ENCODE results near the gene SACM1L.
"Not testable (repeated sequence)": the region's sequence is repeated elsewhere in the genome, so short reads cannot be mapped to it uniquely, and the experiment has no call there.

SACM1L gene

GRCh38 chr3:45690336-45691035 is 1.3 kb downstream of the SACM1L start:
- in situ Hi-C loops (cut with MboI; ENCODE audit: low sequenced_read_pairs), result no loop called here

DNA sequence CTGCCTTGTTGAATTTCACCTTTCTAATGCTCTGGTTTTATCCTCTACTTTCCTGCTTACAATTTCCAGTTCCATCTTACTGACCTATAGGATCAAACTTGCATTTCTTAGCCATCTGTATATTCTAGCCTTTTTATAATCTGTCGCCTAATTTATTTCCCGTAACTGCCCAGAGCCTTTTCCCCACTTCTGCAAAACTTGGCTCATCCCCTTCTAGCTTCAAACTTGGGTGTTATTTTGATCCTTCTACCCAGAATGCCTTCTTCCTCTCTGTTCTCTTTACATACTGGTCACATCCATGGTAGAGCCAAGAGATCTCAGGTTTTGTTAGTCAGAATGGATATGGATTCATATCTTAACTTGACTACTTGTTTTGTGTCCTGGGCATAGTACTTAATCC is 2.6 kb downstream of the SACM1L start:
- in situ Hi-C loops (cut with MboI; ENCODE audit: low sequenced_read_pairs), result no loop called here

DNA sequence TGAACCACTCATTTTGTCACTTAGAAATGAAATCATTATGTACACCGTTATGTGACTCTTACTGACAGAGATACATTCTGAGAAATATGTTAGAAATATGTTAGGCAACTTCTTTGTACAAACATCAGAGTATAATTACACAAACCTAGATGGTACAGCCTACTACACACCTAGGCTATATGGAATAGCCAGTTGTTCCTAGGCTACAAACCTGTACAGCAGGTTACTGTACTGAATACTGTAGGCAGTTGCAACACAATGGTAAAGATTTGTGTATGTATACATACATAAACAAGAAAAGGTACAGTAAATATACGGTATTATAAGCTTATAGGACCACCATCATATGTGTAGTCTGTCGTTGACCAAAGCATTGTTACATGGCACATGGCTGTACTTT is 3.7 kb downstream of the SACM1L start:
- in situ Hi-C loops (cut with MboI; ENCODE audit: low sequenced_read_pairs), result no loop called here

DNA sequence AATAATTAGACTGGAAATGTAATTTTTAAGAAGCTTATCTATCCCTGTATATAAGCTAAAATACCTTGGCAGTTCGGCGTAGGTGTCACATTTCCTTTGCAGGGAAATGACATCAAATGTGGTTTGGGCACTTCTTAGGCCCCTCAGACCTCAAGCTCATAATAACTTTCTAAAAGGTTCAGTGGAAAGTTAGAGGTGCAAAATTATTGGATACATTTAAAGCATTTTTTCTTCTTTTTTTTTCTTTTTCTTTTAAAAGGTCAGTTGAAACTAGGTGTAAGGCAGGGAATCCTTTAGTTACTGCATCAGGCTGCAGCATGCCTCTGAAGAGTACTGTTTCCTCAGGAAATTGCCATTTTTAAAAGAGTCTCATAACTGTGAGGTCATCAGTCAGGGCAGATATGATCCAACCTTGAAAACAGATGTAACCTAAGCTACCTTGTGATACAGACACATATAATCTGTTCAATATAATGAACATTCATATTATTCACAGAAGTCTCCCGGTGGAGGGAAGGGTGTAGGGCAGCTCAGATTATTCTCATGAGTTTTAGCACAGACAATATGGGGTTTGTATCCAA is 4.8 kb downstream of the SACM1L start:
- in situ Hi-C loops (cut with MboI; ENCODE audit: low sequenced_read_pairs), result no loop called here

DNA sequence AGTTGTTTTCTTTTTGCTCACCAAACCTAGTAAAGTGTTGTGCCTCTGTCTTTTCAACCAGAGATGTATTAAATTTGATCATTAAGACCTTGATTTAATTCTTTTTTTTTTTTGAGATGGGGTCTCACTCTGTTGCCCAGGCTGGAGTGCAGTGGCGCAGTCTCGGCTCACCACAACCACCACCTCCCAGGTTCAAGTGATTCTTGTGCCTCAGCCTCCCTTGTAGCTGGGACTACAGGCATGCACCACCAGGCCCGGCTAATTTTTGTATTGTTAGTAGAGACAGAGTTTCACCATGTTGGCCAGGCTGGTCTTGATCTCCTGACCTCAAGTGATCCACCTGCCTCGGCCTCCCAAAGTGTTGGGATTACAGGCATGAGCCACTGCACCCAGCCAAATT is 6.0 kb downstream of the SACM1L start:
- in situ Hi-C loops (cut with MboI; ENCODE audit: low sequenced_read_pairs), result not testable (repeated sequence)

DNA sequence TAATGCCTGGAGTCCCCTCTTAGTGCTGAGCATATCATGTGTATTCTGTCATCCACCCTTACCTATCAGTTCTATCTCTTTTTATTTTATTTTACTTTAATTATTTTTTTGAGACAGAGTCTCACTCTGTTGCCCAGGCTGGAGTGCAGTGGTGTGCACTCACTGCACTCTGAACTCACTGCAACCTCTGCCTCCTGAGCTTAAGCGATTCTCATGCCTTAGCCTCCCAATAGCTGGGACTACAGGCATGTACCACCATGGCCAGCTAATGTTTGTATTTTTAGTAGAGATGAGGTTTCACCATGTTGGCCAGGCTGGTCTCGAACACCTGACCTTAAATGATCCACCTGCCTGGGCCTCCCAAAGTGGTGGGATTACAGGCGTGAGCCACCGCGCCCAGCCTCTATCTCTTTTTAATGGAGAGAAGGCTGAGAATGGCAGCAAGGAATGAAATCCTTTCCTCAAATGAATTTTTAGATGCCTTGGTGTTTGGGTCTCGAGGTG is 11.4 kb downstream of the SACM1L start:
- in situ Hi-C loops (cut with MboI; ENCODE audit: low sequenced_read_pairs), result no loop called here

DNA sequence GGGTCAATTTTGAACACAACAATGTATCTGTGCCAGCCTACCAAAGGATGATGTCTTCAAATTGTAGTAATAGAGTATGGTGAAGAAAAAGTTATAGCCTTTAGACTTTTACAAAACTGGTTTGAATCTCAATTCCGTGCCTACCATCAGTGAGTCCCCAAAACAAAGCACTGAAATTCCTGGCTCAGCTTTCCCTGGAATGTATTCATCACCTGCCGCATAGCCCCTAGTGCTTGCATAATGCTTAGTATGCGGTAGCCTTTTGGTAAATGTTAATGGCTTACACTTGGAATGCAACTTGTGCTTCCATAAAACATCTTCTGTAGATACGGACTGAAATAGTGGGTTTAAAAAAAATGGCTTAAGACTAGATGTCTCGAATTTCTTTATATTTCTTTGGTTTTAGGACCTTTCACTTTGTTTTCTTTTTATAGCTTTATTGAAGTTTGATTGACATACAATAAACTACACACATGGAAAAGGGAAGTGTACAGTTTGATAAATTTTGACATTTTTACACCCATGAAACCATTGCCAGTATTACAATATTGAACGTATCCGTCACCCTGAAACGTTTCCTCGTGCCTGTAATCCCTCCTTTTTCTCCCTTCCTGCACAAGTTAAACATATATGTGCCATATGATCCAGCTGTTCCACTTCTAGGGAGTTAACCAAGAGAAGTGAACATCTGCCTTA is 12.1 kb downstream of the SACM1L start:
- in situ Hi-C loops (cut with MboI; ENCODE audit: low sequenced_read_pairs), result no loop called here

DNA sequence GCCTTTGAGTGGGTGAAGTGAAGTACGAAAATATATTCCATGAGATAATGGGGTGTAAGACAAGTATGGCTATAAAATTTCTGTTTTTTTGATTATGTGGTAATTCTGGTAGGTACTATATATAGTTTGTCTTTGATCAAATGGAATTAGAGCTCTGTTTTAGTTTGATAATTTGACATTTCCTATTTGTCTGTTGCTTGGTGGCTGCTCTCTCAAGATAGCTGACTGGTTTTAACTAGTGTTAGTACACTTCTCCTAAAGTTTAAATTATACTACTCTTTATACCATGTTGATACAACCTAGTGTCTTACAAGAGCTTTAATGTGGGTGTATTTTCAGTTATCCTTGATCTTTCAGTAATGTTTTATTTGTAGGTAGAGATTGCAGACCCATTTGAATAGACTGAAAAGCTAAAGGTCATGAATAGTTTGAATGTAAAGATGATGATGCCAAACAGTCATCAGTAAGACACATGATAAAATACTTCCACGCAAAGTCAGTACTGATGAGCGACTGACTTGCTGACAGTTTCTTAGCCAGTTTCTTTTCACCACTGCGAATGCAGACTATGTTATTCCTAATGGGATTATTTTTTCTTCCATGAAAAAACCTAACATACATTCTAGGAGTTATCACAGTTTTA is 15.2 kb downstream of the SACM1L start:
- in situ Hi-C loops (cut with MboI; ENCODE audit: low sequenced_read_pairs), result no loop called here

GRCh38 chr3:45705839-45706808 is 16.9 kb downstream of the SACM1L start:
- in situ Hi-C loops (cut with MboI; ENCODE audit: low sequenced_read_pairs), result no loop called here

DNA sequence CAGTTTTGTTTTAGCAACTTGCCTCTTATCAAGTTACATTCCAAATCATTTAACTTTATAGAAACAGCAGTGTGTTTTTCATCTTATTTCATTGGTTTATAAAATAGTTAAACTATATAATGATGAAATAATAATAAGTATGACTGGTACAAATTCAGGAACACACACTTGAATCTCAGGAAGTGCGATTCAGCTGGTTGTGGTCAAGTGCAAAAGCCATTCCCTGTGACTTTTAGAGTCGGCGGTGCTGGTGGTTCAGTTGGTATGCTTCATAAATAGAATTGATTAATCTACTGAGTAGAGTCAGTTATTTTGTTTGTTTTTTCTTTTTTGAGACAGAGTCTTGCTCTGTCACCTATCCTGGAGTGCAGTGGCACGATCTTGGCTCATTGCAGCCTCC is 22.7 kb downstream of the SACM1L start:
- in situ Hi-C loops (cut with MboI; ENCODE audit: low sequenced_read_pairs), result no loop called here

- in situ Hi-C loops (cut with MboI; ENCODE audit: low sequenced_read_pairs), result no loop called here
Measured at GRCh38 chr3:45712434-45713110, 23.4 kb downstream of the SACM1L start.

DNA sequence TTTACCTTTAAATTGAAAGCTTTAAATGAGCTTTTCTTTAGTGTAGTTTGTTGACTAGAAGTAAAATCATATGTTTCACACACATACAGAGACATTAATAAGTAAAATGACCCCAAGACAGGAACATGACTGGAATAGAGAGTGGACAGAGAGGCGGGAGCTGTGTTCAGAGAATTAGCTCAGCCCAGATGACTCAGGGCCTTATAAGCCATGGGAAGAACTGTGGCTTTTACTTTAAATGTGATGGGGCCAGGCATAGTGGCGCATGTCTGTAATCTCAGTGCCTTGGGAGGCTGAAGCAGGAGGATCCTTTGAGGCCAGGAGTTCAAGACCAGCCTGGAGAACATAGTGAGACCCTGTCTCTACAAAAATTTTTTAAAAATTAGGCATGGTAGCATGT is 26.7 kb downstream of the SACM1L start:
- in situ Hi-C loops (cut with MboI; ENCODE audit: low sequenced_read_pairs), result no loop called here

GRCh38 chr3:45716790-45717336 is 27.7 kb downstream of the SACM1L start:
- in situ Hi-C loops (cut with MboI; ENCODE audit: low sequenced_read_pairs), result no loop called here

- in situ Hi-C loops (cut with MboI; ENCODE audit: low sequenced_read_pairs), result no loop called here
Measured at GRCh38 chr3:45719655-45720487, 30.7 kb downstream of the SACM1L start.

DNA sequence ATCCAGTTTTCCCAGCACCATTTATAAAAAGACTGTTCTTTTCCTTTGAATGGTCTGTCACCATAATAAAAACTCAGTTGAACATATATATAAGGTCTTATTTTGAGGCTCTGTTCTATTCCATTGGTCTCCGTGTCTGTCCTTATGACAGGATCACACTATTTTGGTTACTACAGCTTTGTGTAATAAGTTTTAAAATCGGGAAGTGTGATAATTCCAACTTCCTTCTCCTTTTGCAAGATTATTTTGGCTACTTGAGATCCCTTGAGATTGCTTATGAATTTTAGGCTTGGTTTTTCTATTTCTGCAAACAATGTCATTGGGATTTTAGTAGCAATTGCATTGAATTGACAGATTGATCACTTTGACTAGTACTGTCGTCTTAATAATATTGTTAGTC is 35.7 kb downstream of the SACM1L start:
- in situ Hi-C loops (cut with MboI; ENCODE audit: low sequenced_read_pairs), result no loop called here

- in situ Hi-C loops (cut with MboI; ENCODE audit: low sequenced_read_pairs), result no loop called here
Measured at GRCh38 chr3:45729614-45730013, 40.4 kb downstream of the SACM1L start.

DNA sequence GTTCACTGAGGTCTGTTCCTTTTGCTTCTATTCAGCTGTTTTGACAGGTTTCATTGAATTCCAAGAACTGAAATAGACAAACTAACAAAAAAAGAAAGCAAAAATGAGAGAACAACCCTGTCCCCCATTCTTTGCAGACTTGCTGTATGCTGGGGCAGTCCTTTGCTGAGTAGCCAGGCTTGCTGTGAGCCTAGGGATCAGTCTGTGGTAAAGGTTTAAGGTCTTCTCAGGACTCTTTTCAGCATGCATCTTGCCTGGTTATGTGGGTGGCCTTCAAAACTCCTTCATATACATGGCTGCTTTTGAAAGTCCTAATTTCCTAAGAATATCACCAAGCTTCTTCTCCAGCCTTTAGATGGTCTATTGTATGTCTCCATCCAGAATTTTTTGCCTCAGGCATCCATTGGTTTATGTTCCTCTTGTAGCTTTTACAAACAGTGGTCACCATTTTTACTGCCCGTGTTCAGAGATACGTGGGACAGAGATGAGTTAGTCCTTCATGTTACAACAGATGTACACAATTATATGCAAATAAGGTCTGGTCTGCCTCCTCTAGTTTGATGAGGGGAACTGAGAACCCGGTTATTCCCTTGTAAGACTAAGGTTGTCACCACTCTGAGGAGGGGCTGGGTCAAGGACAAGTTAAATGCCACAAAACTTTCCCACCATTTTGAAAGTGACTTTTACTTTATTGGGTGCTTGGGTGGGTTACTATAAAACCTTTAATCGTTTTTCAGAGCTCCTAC is 41.4 kb downstream of the SACM1L start:
- in situ Hi-C loops (cut with MboI; ENCODE audit: low sequenced_read_pairs), result no loop called here

DNA sequence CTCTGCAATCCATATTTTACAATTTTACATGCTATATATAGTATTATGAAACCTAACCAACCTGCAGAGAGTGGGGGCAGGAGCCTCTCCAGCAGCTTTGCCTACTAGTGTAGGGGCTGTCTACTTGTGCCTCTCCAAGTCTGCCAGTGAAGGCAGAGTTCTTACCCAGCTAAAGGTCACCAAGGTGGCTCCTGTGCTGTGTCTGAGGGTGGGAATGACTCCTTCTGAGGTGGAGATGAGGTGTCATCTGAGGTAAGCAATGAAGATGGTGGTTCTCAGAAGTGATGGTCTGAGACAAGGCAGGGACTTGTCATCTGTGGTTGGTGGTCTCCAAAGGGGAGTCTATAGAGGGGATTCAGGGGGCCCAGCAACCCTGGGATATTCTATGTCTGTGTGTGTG is 47.5 kb downstream of the SACM1L start:
- in situ Hi-C loops (cut with MboI; ENCODE audit: low sequenced_read_pairs), result no loop called here

Data from HL-60/S4 treated with retinoic acid at 250 ng/mL for 4 days and 3 days (cell line).